Endothelial cell (in vitro differentiated cells): ENCODE data around the gene SERTAD1. TPM values are rescaled to one million over a fixed set of nuclear protein-coding genes. Genes with fewer than 3 reads are reported as not detected.

Experiments
- DNase-seq: peaks from one replicate; pipeline ENCODE4 v3.0.0; 2021; ENCODE audit warnings: low spot score
- H3K27ac Mint-ChIP-seq: one replicate; pipeline ENCODE4 v1.8.0; 2021; ENCODE audit warnings: mixed read lengths, inconsistent platforms; ENCODE audit not compliant: unreplicated experiment
- H3K27me3 Mint-ChIP-seq: one replicate; pipeline ENCODE4 v1.8.0; 2021; ENCODE audit warnings: mild to moderate bottlenecking, moderate library complexity, mixed read lengths, inconsistent platforms; ENCODE audit not compliant: unreplicated experiment
- H3K36me3 Mint-ChIP-seq: one replicate; pipeline ENCODE4 v1.8.0; 2021; ENCODE audit warnings: mild to moderate bottlenecking, low read depth, mixed read lengths, inconsistent platforms; ENCODE audit not compliant: unreplicated experiment
- H3K4me1 Mint-ChIP-seq: one replicate; pipeline ENCODE4 v1.8.0; 2021; ENCODE audit warnings: mild to moderate bottlenecking, mixed read lengths, inconsistent platforms; ENCODE audit not compliant: unreplicated experiment
- H3K4me3 Mint-ChIP-seq: one replicate; pipeline ENCODE4 v1.8.0; 2021; ENCODE audit warnings: mild to moderate bottlenecking, mixed read lengths, inconsistent platforms; ENCODE audit not compliant: unreplicated experiment
- H3K9me3 Mint-ChIP-seq: one replicate; pipeline ENCODE4 v1.8.0; 2021; ENCODE audit warnings: mixed read lengths, inconsistent platforms; ENCODE audit not compliant: unreplicated experiment
- total RNA-seq: library from RNA; stranded (reverse); fragmentation: NEBNext Ultra II Directional; extraction: Animal tissue kit (Norgen Biotek cat#: 25700); gene quantifications from one replicate; pipeline ENCODE4 v1.2.1, GENCODE V29; 2021; ENCODE audit not compliant: unreplicated experiment
- TF ChIP-seq, protein P1 (sequence below): fragments of 200-600 bp; sonication (generic); IDR thresholded peaks from one replicate; pipeline ENCODE4 v1.5.0; 2021; ENCODE audit warnings: antibody characterized with exemption; ENCODE audit not compliant: unreplicated experiment

The SERTAD1 gene
- total RNA-seq, 1 donor from 2014 or later = 11.8 TPM

DNA sequence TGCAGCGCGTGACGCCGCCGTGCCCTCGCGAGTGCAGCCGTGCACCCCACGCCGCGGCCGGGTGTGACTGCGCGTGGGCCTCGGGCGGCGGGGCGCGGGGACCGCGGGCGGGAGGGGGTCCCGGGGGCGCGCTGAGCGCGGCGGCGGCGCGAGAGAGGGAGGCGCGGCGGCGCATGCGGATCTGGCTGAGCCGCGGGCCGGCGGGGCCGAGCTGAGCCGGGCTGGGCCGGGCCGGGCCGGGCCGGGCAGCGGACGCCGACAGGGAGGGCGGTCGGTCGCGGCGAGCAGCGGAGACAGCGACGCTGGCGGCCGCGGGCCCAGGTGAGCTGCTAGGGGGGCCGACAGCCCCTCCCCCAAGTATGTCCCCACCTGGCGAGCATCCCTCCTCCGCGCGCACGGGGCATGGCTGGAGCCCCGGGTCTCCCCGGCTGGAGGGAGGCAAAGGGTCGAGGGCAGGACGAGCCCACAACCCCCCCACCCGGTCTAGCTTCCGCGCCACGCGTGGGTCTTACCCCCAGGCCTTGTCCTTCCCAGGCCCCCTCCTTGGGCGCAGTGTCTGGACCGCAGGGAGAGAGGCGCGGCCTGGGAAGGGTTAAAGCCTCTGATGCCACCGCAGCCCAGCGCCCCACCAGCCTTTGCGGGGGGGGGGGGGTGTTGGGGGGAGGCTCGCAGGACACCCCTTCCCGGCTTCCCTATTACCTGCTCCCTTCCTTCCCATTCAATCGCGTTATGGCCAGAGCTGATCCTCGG is 41.4 kb upstream of the SERTAD1 start, which contains the start of gene SPTBN4:
SPTBN4 (plus strand) TSS at position 17 of the 750 bp plus-strand sequence. CDS start 5,621 bp downstream, outside the sequence.
- peaks cover 12% of the 10 kb centered on the region for H3K27me3 Mint-ChIP-seq
- peak within 1 kb of the TSS; percentile 85 for H3K4me3 Mint-ChIP-seq
- TF ChIP-seq, protein P1, sequence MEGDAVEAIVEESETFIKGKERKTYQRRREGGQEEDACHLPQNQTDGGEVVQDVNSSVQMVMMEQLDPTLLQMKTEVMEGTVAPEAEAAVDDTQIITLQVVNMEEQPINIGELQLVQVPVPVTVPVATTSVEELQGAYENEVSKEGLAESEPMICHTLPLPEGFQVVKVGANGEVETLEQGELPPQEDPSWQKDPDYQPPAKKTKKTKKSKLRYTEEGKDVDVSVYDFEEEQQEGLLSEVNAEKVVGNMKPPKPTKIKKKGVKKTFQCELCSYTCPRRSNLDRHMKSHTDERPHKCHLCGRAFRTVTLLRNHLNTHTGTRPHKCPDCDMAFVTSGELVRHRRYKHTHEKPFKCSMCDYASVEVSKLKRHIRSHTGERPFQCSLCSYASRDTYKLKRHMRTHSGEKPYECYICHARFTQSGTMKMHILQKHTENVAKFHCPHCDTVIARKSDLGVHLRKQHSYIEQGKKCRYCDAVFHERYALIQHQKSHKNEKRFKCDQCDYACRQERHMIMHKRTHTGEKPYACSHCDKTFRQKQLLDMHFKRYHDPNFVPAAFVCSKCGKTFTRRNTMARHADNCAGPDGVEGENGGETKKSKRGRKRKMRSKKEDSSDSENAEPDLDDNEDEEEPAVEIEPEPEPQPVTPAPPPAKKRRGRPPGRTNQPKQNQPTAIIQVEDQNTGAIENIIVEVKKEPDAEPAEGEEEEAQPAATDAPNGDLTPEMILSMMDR = no peak
- H3K4me1 Mint-ChIP-seq = peaks cover 10% of the 10 kb centered on the region
- peaks cover 4% of the 10 kb centered on the region for H3K36me3 Mint-ChIP-seq
- H3K9me3 Mint-ChIP-seq = no peaks in the 10 kb centered on the region
- DNase-seq = no peak
- H3K27ac Mint-ChIP-seq = no peak within 1 kb of the TSS

DNA sequence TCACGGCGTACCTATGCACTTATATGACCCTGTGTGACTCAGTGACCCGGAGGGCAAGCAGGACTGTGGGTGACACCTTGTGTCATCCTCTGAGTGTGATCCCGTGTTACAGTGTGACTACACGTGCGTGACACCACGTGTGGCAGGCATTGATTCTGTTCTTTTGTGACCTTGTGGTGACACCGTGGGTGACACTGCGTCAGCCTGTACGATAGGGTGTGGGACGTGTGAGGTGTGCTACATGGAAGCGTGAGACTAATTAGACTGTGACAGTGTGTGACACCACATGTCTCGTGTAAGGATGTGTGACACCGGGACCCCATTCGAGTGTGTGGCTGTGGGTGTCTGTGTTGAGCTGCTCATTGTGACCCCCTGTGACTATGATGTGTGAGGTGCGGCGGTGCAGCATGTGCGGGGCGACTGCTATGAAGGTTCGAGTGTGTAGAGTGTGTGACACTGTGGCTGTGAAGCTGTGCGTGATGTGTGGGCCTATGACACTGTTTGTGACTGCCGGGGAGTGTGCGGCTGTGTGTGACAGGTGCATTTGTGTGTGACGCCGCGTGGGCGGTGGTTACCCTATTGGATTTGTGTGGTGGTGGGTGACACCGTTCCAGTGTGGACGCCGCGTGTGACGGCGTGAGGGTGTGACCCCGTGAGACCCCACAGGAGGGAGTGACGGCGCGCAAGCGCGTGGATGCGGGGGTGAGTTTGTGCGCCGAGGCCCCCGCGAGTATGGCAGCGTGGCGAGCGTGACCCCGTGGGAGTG is 40.6 kb upstream of the SERTAD1 start:
- Mint-ChIP-seq H3K4me3 (peak overlapping the region; percentile 85), H3K36me3 (peaks cover 4% of the 10 kb centered on the region), H3K4me1 (peaks cover 10% of the 10 kb centered on the region), H3K9me3 (no peaks in the 10 kb centered on the region), H3K27ac (no peak overlapping the region), H3K27me3 (peaks cover 14% of the 10 kb centered on the region)
- no peak for DNase-seq
- TF ChIP-seq, protein P1 = no peak

DNA sequence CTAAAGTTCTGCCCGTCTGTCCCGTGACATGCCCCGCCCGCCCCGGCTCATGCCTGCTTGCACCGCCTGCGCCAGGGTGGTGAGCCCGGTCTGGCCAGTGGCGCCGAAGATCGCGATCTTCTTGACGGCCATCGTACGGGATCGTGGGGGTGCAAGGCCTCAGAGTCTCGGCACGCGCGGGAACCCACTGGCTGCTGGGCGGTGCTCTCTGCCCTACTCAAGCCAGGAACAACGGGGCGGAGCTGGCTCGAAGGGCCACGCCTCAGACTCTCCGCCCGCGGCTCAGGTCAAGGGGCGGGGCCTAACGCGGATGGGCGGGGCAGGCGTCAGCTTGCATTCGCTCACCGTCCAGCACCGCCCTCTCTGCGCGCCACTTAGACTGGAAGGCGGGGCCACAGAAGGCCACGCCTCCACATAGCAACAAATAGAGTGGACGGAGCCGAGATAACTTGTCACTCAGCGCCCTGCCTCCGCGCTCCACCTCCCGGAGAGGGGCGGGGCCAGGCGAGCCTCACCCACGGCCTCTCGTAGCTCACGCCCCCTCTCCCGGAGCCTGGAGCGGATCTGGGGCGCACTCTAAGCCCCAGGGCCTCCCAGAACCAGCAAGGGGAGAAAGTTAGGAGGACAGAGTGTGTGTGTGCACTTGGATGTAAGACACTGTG is 39.9 kb upstream of the SERTAD1 start, which contains the start of gene BLVRB:
BLVRB (minus strand) TSS at position 189 of the 662 bp plus-strand sequence; CDS start at position 132, 57 bp downstream.
- Mint-ChIP-seq H3K4me1 (peaks cover 10% of the 10 kb centered on the region), H3K36me3 (peaks cover 4% of the 10 kb centered on the region), H3K9me3 (no peaks in the 10 kb centered on the region), H3K4me3 (peak within 1 kb of the TSS; percentile 85), H3K27me3 (peaks cover 14% of the 10 kb centered on the region), H3K27ac (no peak within 1 kb of the TSS)
- peak; percentile 99 for DNase-seq
- TF ChIP-seq, protein P1 = no peak

DNA sequence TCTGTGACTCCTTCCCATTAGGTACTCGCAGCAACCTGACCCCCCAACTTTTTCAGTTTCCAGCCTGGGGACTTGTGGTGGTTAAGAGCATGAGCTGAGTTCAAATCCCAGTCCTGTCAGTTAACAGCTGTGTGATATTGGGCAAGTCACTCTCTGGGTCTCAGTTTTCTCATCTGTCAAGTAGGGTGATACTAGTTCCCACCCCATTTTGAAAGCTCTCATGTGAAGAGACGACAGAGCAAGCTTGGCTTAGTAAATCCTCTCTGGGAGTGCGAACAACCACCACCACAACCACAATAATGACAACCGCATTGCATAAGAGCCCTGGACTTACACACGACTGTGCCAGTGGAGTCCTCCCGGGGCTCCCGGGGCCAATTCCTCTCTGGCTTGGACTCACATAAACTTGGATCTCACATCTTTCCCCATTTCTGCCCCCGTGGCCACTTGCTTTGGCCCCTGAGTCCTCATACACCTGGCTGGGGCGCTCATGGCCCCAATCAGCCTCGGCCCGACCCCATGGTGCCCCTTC is 39.3 kb upstream of the SERTAD1 start:
- H3K27me3 Mint-ChIP-seq = peaks cover 14% of the 10 kb centered on the region
- DNase-seq = no peak
- H3K9me3 Mint-ChIP-seq = no peaks in the 10 kb centered on the region
- H3K4me3 Mint-ChIP-seq = peak overlapping the region; percentile 81
- peaks cover 4% of the 10 kb centered on the region for H3K36me3 Mint-ChIP-seq
- no peak overlapping the region for H3K27ac Mint-ChIP-seq
- peaks cover 10% of the 10 kb centered on the region for H3K4me1 Mint-ChIP-seq
- TF ChIP-seq, protein P1 = no peak
